Stimulated activated CD8-positive, alpha-beta memory T cell treated with anti-CD3 and anti-CD28 coated beads, Interleukin-15, amount 100 ng/mL, for 4 hours (primary cell): ENCODE measurements around the gene ESCO1.
"Not testable (repeated sequence)": the region's sequence is repeated elsewhere in the genome, so short reads cannot be mapped to it uniquely, and the experiment has no call there.

Experiments
- DNase-seq, 2 donors: peaks; one replicate each; pipeline ENCODE4 v3.0.0-alpha.2; 2020; ENCODE audit warnings: low read depth in 2 of 2

Gene ESCO1, protein sequence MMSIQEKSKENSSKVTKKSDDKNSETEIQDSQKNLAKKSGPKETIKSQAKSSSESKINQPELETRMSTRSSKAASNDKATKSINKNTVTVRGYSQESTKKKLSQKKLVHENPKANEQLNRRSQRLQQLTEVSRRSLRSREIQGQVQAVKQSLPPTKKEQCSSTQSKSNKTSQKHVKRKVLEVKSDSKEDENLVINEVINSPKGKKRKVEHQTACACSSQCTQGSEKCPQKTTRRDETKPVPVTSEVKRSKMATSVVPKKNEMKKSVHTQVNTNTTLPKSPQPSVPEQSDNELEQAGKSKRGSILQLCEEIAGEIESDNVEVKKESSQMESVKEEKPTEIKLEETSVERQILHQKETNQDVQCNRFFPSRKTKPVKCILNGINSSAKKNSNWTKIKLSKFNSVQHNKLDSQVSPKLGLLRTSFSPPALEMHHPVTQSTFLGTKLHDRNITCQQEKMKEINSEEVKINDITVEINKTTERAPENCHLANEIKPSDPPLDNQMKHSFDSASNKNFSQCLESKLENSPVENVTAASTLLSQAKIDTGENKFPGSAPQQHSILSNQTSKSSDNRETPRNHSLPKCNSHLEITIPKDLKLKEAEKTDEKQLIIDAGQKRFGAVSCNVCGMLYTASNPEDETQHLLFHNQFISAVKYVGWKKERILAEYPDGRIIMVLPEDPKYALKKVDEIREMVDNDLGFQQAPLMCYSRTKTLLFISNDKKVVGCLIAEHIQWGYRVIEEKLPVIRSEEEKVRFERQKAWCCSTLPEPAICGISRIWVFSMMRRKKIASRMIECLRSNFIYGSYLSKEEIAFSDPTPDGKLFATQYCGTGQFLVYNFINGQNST

DNA sequence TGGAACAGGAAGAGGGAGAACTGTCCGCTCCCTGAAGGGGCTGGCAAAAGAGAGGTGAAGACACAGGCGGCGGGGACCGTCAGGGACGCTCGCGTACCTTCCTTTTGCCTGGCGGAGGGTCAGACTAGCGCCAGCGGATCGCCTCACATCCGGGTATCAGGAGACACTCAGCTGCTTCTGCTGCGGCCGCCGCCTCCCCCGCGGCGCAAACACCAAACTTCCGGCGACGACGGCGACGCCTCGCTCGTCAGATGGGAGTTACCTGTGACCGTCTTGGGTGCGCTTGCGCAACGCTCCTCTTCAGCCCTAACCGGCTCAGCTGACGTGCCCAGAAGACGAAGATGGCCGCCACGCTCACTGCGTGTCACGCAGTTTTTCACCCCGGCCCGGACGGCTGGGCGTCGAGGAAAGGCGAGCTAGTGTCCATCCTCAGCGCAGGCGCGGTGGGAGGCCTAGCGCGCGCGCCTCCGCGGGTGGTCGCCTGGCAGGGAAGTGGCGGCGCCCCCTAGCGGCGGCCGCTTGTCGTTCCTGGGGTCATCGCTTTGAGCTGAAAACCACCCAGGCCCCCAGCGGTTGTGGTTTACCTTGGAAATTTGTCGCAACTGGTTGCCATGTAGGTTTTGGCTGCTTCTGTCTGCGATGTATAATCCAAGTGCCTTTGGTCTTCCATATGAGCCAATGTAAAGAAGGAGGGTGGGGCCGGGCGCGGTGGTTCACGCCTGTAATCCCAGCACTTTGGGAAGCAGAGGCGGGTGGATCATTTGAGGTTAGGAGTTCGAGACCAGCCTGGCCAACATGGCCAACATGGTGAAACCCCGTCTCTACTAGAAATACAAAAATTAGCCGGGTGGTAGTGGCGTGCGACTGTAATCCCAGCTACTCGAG lies at the start of gene ESCO1:
TSS of gene ESCO1 (minus strand) at position 179 of the 885 bp plus-strand sequence. CDS start 25,861 bp downstream, outside the sequence.
- peak; percentile 88 to 91 for DNase-seq

DNA sequence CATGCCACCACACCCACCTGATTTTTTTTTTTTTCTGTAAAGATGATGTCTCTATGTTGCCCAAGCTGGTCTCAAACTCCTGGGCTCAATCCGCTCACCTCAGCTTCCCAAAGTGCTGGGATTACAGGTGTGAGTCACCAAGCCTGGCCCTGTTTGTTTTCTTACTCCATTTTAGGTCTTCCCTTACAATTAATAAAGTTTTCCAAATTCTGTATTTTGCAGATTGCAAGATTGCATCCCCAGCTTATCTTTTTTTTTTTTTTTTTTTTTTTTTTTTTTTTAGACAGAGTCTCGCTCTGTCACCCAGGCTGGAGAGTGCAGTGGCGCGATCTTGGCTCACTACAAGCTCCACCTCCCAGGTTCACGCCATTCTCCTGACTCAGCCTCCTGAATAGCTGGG lies 39.9 kb upstream of the ESCO1 start:
- not testable (repeated sequence) for DNase-seq

DNA sequence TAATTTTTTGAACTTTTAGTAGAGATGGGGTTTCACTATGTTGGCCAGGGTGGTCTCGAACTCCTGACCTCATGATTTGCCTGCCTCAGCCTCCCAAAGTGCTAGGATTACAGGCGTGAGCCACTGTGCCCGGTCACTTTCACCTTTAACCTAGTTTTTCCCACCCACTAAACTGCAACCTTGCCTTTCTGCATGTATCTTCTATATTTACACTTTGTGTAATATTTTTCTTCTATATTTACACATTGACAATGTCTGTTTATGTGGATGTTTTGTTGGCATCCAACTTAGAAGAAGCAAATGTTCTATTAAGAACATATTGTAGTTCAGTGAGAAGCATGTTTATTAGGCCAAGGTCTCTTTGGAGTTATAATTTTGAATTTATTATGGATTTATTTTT lies 38.3 kb upstream of the ESCO1 start:
- no peak for DNase-seq

DNA sequence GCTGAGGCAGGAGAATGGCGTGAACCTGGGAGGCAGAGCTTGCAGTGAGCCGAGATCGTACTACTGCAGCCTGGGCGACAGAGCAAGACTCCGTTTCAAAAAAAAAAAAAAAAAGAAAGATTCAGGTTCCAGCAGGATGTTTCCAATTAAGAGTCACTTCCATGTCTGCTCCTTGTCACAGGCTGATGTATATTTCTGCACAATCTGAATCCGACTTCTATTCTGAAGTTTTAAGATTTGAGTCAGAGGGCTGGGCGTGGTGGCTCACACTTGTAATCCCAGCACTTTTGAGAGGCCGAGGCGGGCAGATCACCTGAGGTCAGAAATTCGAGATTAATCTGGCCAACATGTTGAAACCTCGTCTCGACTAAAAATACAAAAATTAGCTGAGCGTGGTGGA lies 36.3 kb upstream of the ESCO1 start:
- DNase-seq = no peak

DNA sequence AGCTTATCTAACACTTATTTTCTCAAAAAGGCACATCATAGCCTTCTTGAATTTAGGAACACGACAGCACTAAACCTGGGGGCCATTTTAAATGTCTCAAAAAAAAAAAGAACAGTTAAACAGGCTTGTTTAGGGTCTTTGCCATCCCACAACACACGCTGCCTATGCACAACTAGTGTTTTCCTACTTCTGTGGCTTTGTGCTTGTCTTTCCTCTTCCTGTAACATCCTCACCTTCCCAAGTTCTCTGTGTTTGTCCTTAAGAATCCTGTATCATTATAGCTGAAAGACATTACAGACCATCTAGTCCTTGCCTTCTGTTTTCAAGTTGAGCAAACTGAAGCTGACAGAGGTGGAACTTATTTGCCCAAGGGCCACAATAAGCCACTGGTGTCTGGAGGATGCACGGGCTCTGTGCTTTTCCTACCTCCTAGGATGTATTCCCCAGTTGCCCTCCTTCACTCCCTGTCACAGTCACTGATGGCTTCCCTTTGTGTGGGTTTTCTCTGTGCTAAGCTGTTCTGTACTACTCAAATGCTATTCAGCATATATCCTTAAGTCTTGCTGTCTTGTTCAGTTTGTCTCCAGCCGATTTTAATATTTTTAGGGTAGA lies 34.2 kb upstream of the ESCO1 start:
- no peak for DNase-seq

DNA sequence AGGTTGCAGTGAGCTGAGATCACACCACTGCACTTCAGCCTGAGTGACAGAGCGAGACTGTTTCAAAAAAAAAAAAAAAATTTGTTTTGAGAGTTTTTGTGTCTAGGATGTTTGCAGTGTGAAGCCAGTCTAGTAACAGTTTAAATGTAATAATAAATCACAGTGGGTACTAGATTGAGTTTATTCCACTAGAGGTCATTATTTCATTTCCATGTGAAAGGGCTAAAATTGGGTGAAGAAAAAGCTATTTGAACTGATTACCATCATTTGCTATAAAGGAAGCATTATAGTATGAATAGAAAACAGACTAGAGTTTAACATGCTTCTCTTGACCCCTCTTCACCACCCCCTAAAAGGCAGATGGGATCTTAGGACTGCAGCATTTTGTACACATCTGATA lies 31.9 kb upstream of the ESCO1 start:
- no peak for DNase-seq

DNA sequence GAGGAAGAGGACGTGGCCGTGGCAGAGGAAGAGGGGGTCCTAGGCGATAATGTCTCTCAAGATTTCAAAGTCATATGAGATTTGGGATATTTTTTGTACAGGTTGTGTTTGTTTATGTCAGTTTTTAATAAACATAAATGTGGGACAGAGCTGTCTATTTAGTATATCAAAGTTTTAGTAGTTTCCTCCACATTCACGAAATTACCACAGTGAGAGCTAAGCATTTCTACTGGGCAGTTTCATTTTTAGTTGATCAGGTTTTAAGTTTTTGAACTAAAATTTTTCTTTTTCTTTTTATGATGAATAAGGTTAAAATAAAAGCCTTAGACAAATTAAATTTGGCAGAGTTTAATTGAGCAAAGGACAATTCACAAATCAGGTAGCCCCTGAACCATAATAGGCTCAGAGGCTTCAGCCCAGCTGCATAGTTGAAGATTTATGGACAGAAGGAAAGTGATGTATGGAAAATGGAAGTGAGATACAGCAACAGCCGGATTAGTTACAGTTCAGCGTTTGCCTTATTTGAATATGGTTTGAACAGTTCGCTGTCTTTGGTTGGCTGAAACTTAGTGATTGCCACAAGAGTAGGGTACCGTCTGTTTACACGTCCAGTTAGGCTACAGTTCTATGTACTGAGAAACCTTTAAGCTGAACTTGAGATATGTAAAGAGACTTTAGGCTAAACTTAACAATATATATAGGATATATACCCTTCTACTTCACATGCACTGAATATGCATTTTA lies 28.8 kb upstream of the ESCO1 start:
- no peak for DNase-seq

DNA sequence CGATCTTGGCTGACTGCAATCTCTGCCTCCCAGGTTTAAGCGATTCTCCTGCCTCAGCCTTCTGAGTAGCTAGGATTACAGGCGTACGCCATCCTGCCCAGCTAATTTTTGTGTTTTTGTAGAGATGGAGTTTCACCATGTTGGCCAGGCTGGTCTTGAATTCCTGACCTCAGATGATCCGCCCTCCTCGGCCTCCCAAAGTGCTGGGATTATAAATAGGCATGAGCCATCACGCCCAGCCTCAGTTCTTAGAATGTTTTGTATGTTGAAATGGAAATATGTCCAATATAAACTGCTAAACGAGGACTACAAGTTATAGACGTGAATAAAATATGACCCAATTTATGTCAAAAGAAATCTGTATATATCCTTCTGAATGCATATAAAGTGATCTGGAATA lies 21.1 kb upstream of the ESCO1 start:
- not testable (repeated sequence) for DNase-seq

DNA sequence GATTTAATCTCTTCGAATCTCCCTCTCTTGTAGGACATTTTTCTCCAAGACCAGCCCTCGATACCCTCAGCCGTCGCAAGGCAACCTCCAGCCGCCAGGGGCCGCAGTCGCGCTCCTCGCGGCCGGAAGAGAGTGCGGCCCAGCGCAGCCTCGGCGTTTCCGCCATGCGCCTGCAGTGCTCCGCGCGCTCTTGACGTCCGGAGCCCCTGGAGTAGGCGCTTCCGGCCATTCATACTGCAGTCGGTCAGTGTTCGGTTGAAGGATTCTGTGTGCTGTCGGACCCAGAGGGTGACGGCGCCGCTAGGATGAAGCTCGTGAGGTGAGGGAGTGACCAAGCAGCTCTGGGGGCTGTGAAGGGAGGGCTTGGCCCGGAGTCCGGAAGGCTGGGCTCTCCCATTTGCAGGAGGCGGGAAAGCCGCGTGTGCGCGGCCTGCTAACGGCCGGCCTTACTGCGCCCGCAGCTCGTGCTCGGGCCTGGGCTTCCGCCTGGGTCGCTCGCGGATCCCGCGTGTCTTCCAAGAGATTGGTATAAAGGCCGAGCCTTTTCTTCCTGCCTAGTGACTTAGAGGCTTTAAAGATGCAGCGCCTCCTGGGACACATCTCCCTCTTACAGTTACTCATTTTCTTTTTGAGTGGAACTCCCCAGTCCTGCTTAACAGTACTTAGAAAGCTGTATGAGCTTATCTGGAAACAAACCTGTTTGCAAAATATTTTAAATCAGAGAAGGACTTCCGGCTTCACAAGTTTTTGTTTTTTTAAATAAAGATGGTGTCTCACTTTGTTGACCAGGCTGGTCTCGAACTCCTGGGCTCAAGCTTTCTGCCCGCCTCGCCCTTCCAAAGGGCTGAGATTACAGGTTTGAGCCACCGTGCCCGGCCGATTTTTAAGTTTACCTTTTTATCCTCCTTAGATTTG lies 11.9 kb upstream of the ESCO1 start, which contains the start of gene SNRPD1:
TSS of gene SNRPD1 (plus strand) at position 190 of the 915 bp plus-strand sequence. CDS start at position 306, 116 bp downstream.
- DNase-seq = peak; percentile 64 to 79

DNA sequence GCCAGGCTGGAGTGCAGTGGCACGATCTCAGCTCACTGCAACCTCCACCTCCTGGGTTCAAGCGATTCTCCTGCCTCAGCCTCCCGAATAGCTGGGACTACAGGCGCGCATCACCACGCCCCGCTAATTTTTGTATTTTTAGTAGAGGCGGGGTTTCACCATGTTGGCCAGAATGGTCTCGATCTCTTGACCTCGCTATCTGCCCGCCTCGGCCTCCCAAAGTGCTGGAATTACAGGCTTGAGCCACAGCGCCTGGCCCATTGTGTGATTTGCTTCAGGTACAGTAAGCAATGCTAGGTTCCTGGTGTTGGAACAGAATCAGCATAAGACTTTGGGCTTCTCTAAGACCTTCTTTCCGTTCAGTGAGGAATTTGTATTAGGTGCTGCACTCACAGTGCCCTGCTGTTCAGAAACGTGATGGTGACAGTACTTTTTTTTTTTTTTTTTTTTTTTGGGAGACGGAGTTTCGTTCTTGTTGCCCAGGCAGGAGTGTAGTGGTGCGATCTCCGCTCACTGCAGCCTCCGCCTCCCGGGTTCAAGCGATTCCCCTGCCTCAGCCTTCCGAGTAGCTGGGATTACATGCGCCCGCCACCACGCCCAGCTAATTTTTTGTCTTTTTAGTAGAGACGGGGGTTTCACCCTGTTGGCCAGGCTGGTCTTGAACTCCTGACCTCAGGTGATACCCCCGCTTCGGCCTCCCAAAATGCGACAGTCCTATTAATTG lies 11.1 kb upstream of the ESCO1 start:
- DNase-seq = not testable (repeated sequence)

DNA sequence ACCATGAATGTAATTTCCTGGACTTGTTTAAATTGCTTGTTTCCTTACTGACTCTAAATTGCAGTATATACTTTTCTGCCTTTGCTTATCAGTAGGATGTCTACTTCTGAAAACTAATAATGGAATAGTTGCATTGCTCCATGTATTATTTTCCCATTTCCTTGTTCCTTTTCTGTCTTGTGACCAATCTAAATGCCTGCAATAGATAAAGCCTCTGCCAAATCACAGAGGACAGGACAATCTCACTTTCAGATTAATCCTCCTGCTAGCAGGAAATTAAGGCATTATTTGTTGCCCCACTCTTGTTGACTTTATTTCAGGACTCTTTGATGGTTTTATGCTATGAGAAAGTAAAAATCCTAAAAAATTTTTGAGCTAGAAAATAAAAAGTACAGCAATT lies 4.7 kb upstream of the ESCO1 start:
- no peak for DNase-seq

DNA sequence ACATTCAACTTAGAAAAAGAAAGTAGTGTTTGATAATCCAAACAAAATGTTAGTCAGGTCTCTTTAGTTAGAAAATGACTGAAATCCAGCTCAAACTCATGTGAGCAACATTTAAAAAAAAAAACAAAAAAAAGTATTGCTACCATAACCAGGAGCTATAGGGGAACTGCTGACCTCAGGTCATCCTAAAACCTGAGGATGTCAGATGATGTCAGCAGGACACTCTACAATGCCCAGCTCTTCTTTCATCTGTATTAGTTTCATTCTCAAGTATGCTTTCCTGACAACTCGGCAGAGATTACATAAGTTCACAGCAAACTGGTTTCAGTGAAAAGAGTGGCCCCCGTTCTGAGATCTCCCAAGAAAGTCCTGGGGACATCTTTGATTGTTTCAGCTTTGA lies 4.2 kb upstream of the ESCO1 start:
- no peak for DNase-seq

DNA sequence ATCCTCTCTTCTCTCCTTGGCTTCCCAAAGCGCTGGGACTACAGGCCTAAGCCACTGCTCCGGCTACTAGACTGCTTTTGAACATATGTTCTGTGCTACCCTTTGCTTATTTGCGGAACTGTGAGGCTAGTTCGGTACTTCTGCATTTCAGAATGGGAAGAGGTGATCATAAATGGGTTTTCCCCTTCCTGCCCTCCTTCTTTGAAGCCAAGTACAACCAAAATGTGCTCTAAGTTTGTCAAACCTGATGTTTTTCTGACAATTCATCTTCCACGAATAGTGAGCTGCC lies 1.7 kb upstream of the ESCO1 start:
- no peak for DNase-seq

DNA sequence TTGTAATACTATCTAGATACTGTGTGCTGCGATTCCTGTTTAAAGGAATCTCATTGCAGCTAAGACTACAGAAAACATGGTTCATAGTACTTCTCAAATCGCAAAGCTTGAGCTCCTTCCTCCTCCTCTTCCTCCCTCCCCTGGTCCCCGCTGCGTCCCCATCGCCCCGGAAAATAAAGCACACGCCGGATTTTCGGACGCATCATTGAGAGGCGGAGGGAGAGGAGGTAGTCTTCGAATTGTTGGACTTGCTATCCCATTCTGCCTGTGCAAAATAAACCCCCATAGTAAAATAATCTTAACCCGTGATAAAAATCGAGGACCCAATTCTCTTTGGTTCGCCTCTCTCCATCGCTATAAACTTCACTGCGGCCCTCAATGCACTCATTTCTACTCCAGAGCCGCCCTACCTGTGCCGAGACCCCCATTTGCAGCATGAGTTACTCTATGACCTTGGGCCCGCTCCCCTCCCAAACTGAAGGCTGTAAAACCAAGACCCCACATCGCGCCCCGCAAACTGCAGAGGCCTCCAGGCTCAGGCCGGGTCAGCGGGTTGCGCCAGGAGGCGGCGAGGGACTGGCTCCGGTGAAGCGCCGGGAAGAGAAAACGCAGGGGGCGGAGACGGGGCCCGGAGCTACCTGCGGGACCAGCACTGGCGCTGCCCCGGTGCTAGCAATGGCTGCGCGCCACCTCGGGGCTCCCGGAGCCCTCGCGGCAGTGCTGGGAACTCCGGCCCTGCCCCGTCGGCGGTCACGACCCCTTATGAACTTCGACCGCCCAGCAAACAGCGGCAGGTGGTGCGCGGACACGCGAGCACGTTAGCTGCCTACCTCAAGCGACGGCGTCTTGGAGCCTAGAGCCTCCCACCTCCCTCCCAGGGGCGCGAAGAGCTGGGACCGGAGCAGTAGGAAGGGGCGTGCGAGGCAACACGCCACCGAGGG lies 649 bp downstream of the ESCO1 start:
- DNase-seq = no peak

DNA sequence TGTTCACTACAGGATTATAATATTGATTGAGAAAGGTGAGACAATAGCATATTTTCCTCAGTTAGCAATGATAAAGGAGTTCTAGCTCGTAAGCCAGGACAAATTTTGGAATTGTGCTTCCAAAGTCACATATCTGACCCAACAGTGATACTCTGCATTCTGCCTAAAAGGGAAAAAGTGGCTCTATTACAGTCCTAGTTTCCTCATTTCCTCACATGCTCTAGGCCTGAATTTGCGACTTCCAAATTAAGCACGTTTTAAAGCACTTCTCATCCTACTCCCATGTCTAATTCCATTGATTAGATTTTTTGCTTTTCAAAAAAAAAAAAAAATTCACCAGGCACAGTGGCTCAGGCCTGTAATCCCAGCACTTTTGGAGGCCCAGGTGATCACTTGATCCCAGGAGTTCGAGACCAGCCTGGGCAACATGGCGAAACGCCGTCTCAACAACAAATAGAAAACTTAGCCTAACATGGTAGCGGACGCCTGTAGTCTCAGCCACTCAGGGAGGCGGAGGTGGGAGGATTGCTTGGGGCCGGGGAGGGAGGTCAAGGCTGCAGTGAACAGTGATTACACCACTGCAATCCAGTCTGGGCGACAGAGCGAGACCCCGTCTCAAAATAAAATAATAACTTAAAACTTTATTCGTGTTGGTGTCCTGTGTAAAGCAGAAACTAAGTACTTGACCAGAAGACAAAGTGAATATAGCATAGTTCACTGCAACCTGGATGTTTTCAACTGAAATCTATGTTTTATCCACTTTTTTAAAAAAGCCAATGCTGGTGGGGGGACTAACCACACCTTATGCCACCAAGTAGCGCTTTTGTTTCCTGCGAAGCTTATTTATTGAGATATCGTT lies 1.5 kb downstream of the ESCO1 start:
- DNase-seq = no peak

DNA sequence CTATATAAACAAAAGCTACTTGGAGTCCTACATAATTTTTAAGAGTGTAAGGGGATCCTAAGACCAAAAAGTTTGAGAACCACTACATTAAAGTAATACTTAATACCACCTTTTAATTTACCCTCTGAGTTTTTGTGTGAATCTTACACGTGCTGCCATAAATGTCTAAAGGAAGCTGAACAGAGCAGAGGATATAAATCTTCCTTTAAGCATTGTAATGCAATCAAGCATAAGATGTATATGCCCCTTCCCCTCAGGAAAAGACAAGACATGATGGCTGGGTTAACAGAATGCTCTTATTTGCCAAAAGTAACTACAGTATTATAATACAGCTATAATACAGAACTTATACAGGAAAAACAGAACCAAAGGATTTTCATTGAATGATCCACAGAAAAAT lies 2.9 kb downstream of the ESCO1 start:
- no peak for DNase-seq
